ENCODE measurements around the gene VRTN. TPM values are rescaled to one million over a fixed set of nuclear protein-coding genes. Genes with fewer than 3 reads are reported as not detected.

The VRTN gene
- total and polyA plus RNA-seq, 9 of the 15 experiments (the other 6 are each of a cell fraction or from before 2014, with no cell fraction given), result 0.05 to 0.09 (median 0.06) TPM; not detected in 6

- no peak overlapping the region for H3K4me3 ChIP-seq
- no peaks in the 10 kb centered on the region for H3K9me1 ChIP-seq (ENCODE audit: control insufficient read depth, insufficient read depth, low read length)
- intact Hi-C loops (cut with micrococcal nuclease) (no loop called here), in situ Hi-C loops (cut with MboI) (no loop called here)
- H3K9ac ChIP-seq (ENCODE audit: insufficient read depth in 1 of 2, low read depth in 2 of 2, low read length in 2 of 2), result no peak overlapping the region
- CTCF ChIA-PET (ENCODE audit: low intra/inter-chr PET ratio), result no interaction called here
- no peaks in the 10 kb centered on the region for H3K4me1 ChIP-seq (replicated peaks in 1 of 2; ENCODE audit: control insufficient read depth in 2 of 2, insufficient read depth in 2 of 2, low read length in 2 of 2)
- H3K27me3 ChIP-seq (ENCODE audit: control insufficient read depth in 2 of 2, insufficient read depth in 2 of 2, low read length in 2 of 2), result peaks cover 0 to 27% of the 10 kb centered on the region in 2 experiments; a peak in 3 of 5 replicates
- ATAC-seq, result no peak
- no peaks in the 10 kb centered on the region for H3K79me2 ChIP-seq (ENCODE audit: control insufficient read depth, insufficient read depth, low read length)
- POLR2A ChIA-PET, result interaction anchor here (0.5 to 0.7 kb wide), 4 partner anchors 9 to 117 kb away, joined by 3 to 4 read pairs (median 3); partner anchors contain the start of gene SYNDIG1L
- H3K9me3 ChIP-seq (replicated peaks; ENCODE audit: control insufficient read depth, insufficient read depth, low read depth, low read length), result no peaks in the 10 kb centered on the region
- TF ChIP-seq ZBTB26 (CRISPR knock-in tag; IDR thresholded peaks at IDR 0.05) (no peak), TEAD4 (IDR thresholded peaks at IDR 0.05; ENCODE audit: low read length) (no peak), TEAD4 (CRISPR knock-in tag; IDR thresholded peaks at IDR 0.05; ENCODE audit: borderline replicate concordance) (no peak), SMARCB1 (IDR thresholded peaks at IDR 0.05; ENCODE audit: insufficient read length, low read depth) (no peak), NCOA1 (IDR thresholded peaks at IDR 0.05; ENCODE audit: low read depth) (no peak), BHLHE40 (IDR thresholded peaks at IDR 0.05; ENCODE audit: low read length) (no peak), SAP30 (IDR thresholded peaks at IDR 0.05; ENCODE audit: borderline replicate concordance, insufficient read depth, low read depth, low read length, poor library complexity, severe bottlenecking) (no peak), SLC30A9 (CRISPR knock-in tag; IDR thresholded peaks at IDR 0.05) (no peak), GABPA (tag; conservative IDR thresholded peaks at IDR 0.05; ENCODE audit: low read depth) (no peak), HLTF (IDR thresholded peaks at IDR 0.05) (no peak), NKRF (IDR thresholded peaks at IDR 0.05; ENCODE audit: borderline replicate concordance) (no peak), NUFIP1 (IDR thresholded peaks at IDR 0.05; ENCODE audit: partially characterized antibody) (no peak), TAF15 (IDR thresholded peaks at IDR 0.05; ENCODE audit: low read depth, low read length) (no peak), TGIF2 (CRISPR knock-in tag; IDR thresholded peaks at IDR 0.05) (no peak), MTA2 (IDR thresholded peaks at IDR 0.05; ENCODE audit: low read depth) (no peak)
- no TSS peak for BruUV-seq (replicated peaks)
- H3K4me2 ChIP-seq (ENCODE audit: insufficient read depth, low read length), result no peak overlapping the region
- no peak overlapping the region for H3K27ac ChIP-seq (ENCODE audit: extremely low read depth, low read depth, low read length)
- FAIRE-seq, result no peak
- no peaks in the 10 kb centered on the region for H3K36me3 ChIP-seq (ENCODE audit: control insufficient read depth, insufficient read depth, low read length)
- DNase-seq (ENCODE audit: extremely low read depth in 1 of 4, low spot score in 3 of 4), result no peak
- no peaks in the 10 kb centered on the region; the same call in 1 of the 2 replicates for H4K20me1 ChIP-seq (replicated peaks; ENCODE audit: control insufficient read depth, insufficient read depth, low read length)
- 0% methylated on average over 3 of the region's 3 CpGs for WGBS (ENCODE audit: insufficient coverage, low coverage, missing lambda C conversion rate)
- no peak overlapping the region for H2AFZ ChIP-seq (ENCODE audit: low read depth, low read length)
Observed at GRCh38 chr14:74408870-74409269, 60.6 kb downstream of the VRTN start.
